GM12865 (cell line): ENCODE measurements around the gene ERC1.

Experiments used
- DNase-seq: peaks from one replicate; pipeline ENCODE4 v3.0.0; 2010; ENCODE audit warnings: low read depth
- H3K4me3 ChIP-seq: 2 replicates; pipeline ENCODE4 v1.5.1; 2011; ENCODE audit warnings: mild to moderate bottlenecking, low read depth, low read length, control low read depth
- CTCF ChIP-seq: IDR thresholded peaks from 2 replicates; pipeline ENCODE4 v1.5.1; 2011; ENCODE audit warnings: low read length, control low read depth, low read depth, inconsistent platforms; ENCODE audit not compliant: insufficient read depth; ENCODE audit errors: missing control alignments

ERC1 gene

GRCh38 chr12:990661-991349, at the start of gene ERC1:
TSS of gene ERC1 (plus strand) at chr12:991223. CDS start at chr12:1027904, 36,681 bp downstream.
- no peak for TF ChIP-seq CTCF
- H3K4me3 ChIP-seq: peak within 1 kb of the TSS; percentile 71
- peak; percentile 83 for DNase-seq

GRCh38 chr12:943051-943450, 48.0 kb upstream of the ERC1 start:
- H3K4me3 ChIP-seq: no peak overlapping the region
- no peak for DNase-seq
- TF ChIP-seq CTCF: no peak

- no peak for TF ChIP-seq CTCF
- no peak for DNase-seq
- H3K4me3 ChIP-seq: no peak overlapping the region
These were observed 46.8 kb upstream of the ERC1 start for GRCh38 chr12:944211-944610.

- H3K4me3 ChIP-seq: no peak overlapping the region
- peak; percentile 26 for DNase-seq
- TF ChIP-seq CTCF: no peak
These were observed 44.8 kb upstream of the ERC1 start for GRCh38 chr12:946212-946611.

- no peak for TF ChIP-seq CTCF
- H3K4me3 ChIP-seq: no peak overlapping the region
- DNase-seq: peak; percentile 52
These were observed 44.4 kb upstream of the ERC1 start for GRCh38 chr12:946631-947030.

GRCh38 chr12:948238-948637, 42.8 kb upstream of the ERC1 start:
- TF ChIP-seq CTCF: no peak
- peak overlapping the region; percentile 77 for H3K4me3 ChIP-seq
- peak; percentile 13 for DNase-seq
